Right lobe of liver (tissue), 4 donors: ENCODE data around the gene MAPK8.

Experiments
- CTCF ChIP-seq, 4 donors: fragments of 200-600 bp in 3 of 4; fragments of 450-650 bp in 1 of 4; IDR thresholded peaks; one replicate each; pipeline versions ENCODE4 v1.5.1 to v1.8.0; 2016 to 2022; ENCODE audit warnings: antibody characterized with exemption in 4 of 4, mild to moderate bottlenecking in 2 of 4
- POLR2A ChIP-seq: fragments of 450-650 bp; IDR thresholded peaks from one replicate; pipeline ENCODE4 v1.6.1; 2017; ENCODE audit warnings: antibody characterized with exemption, mild to moderate bottlenecking
- donor health status: DM: no; HTN: no; CAD: no.
- donor health status: DM: no; HTN: no; CAD: no.
- donor health status: DM: no; HTN: yes; CAD: no.

GRCh38 chr10:48307711-48308018 is 1.2 kb downstream of the MAPK8 start:
- TF ChIP-seq CTCF (IDR thresholded peaks at IDR 0.05) = no peak
- TF ChIP-seq POLR2A = no peak
